DOHH2 (cell line): Measurements from ENCODE around the gene BICC1.

Experiments
- H3F3A ChIP-seq: fragments of 200-600 bp; sonication (generic), shearing (Covaris generic); 2 replicates; pipeline ENCODE4 v1.6.0; 2016; ENCODE audit warnings: antibody characterized with exemption, mild to moderate bottlenecking; ENCODE audit not compliant: control insufficient read depth, insufficient read depth
- H3K27ac ChIP-seq: fragments of 200-600 bp; sonication (generic); 2 replicates; pipeline ENCODE4 v1.5.1; 2014; ENCODE audit warnings: low read depth, mild to moderate bottlenecking, low read length, moderate library complexity
- H3K27me3 ChIP-seq: fragments of 200-600 bp; sonication (generic); 2 replicates; pipeline ENCODE4 v1.6.1; 2014; ENCODE audit warnings: mild to moderate bottlenecking, low read length, mixed read lengths; ENCODE audit not compliant: control insufficient read depth
- H3K36me3 ChIP-seq: fragments of 200-600 bp; sonication (generic); 2 replicates; pipeline ENCODE4 v1.6.1; 2014; ENCODE audit warnings: mild to moderate bottlenecking, low read length, moderate library complexity, mixed read lengths; ENCODE audit not compliant: control insufficient read depth
- H3K4me1 ChIP-seq: fragments of 200-600 bp; sonication (generic); 2 replicates; pipeline ENCODE4 v1.6.1; 2014; ENCODE audit warnings: mild to moderate bottlenecking, low read length, mixed read lengths; ENCODE audit not compliant: control insufficient read depth
- H3K4me2 ChIP-seq: fragments of 200-600 bp; sonication (generic); 2 replicates; pipeline ENCODE4 v1.6.0; 2014; ENCODE audit warnings: mild to moderate bottlenecking, low read length, moderate library complexity
- H3K4me3 ChIP-seq: fragments of 200-600 bp; sonication (generic); 2 replicates; pipeline ENCODE4 v1.5.1; 2014; ENCODE audit warnings: mild to moderate bottlenecking, low read length, mixed read lengths
- H3K79me2 ChIP-seq: fragments of 200-600 bp; sonication (generic); 2 replicates; pipeline ENCODE4 v1.6.1; 2014; ENCODE audit warnings: mild to moderate bottlenecking, low read length, mixed read lengths; ENCODE audit not compliant: control insufficient read depth
- H3K9me2 ChIP-seq: fragments of 200-600 bp; sonication (generic); replicated peaks from 2 replicates; pipeline ENCODE4 v1.6.1; 2014; ENCODE audit warnings: mild to moderate bottlenecking, low read length, mixed read lengths; ENCODE audit not compliant: control insufficient read depth
- H3K9me3 ChIP-seq: fragments of 200-600 bp; sonication (generic); 2 replicates; pipeline ENCODE4 v1.6.1; 2014; ENCODE audit warnings: antibody characterized with exemption, low read length, mixed read lengths; ENCODE audit not compliant: control insufficient read depth, insufficient read depth
- H4K20me1 ChIP-seq: fragments of 200-600 bp; sonication (generic); 2 replicates; pipeline ENCODE4 v1.6.0; 2014; ENCODE audit warnings: low read depth, mild to moderate bottlenecking, antibody characterized with exemption, low read length, moderate library complexity; ENCODE audit not compliant: control insufficient read depth, insufficient read depth
- CTCF ChIP-seq: fragments of 200-600 bp; sonication (generic); IDR thresholded peaks from one replicate; pipeline ENCODE4 v1.5.1; 2014; ENCODE audit warnings: antibody characterized with exemption, mild to moderate bottlenecking, low read depth, low read length; ENCODE audit not compliant: poor library complexity, severe bottlenecking
- EZH2phosphoT487 ChIP-seq: fragments of 200-600 bp; sonication (generic); IDR thresholded peaks from 2 replicates; pipeline ENCODE4 v1.6.1; 2017; ENCODE audit warnings: borderline replicate concordance, mild to moderate bottlenecking, antibody characterized with exemption, low read length, moderate library complexity, mixed read lengths

Gene BICC1

DNA sequence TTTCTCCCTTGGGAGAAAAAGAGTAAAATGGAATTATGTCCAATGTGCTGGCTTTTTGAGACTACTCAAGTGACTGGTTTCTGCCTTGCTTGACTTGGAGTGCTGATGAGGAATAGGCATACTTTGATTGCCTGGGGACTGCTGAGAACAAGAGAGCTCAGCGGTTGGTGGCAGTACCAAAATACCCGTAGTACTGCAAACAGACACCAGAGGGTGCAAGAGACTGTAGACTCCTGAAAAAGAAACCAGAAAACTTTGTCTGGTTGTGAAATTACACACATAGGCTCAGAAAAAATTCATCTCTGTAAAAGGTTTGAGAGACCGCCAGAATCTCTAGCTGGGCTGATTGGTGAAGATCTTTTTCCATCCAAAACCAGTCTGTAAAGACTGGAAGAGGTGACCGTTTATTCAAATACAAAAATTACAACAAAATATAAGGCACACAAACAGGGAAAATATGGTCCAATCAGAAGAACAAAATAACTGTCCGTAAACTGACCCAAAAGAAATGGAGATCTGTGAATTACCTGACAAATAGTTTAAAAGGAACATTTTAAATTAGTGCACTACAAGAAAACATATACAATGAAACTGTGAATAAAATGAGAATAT lies 18.5 kb downstream of the BICC1 start:
- no peaks in the 10 kb centered on the region for H3K4me1 ChIP-seq
- H4K20me1 ChIP-seq = no peaks in the 10 kb centered on the region
- no peaks in the 10 kb centered on the region for H3F3A ChIP-seq
- no peaks in the 10 kb centered on the region for H3K36me3 ChIP-seq
- H3K4me3 ChIP-seq = no peak overlapping the region
- no peaks in the 10 kb centered on the region for H3K27me3 ChIP-seq
- H3K79me2 ChIP-seq = no peaks in the 10 kb centered on the region
- H3K9me3 ChIP-seq = no peaks in the 10 kb centered on the region
- TF ChIP-seq EZH2phosphoT487 = no peak
- peak; percentile 82 for TF ChIP-seq CTCF
- H3K4me2 ChIP-seq = no peak overlapping the region; the same call in 1 of the 2 replicates
- no peaks in the 10 kb centered on the region for H3K9me2 ChIP-seq
- no peak overlapping the region for H3K27ac ChIP-seq

DNA sequence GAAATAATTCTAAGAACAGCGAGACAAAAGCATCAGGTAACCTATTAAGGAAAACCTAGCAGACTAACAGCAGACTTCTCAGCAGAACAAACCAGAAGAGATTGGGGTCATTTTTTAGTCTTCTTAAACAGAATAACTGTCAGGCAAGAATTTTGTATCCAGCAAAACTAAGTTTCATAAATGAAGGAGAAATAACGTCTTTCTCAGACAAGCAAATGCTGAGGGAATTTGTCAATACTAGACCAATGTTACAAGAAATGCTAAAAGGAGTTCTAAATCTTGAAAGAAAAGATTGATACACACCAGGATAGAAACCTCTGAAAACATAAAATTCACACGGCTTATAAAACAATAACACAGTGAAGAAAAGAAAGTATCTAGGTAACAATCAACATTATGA lies 22.6 kb downstream of the BICC1 start:
- H3K27ac ChIP-seq = no peak overlapping the region
- no peaks in the 10 kb centered on the region for H3K79me2 ChIP-seq
- H3K9me3 ChIP-seq = no peaks in the 10 kb centered on the region
- H3K4me3 ChIP-seq = no peak overlapping the region
- TF ChIP-seq EZH2phosphoT487 (no peak), CTCF (no peak)
- no peaks in the 10 kb centered on the region for H3F3A ChIP-seq
- no peaks in the 10 kb centered on the region for H3K4me1 ChIP-seq
- no peak overlapping the region for H3K4me2 ChIP-seq
- no peaks in the 10 kb centered on the region for H3K9me2 ChIP-seq
- H4K20me1 ChIP-seq = no peaks in the 10 kb centered on the region
- no peaks in the 10 kb centered on the region for H3K36me3 ChIP-seq
- no peaks in the 10 kb centered on the region for H3K27me3 ChIP-seq

- H3F3A ChIP-seq = no peaks in the 10 kb centered on the region
- no peaks in the 10 kb centered on the region for H4K20me1 ChIP-seq
- no peaks in the 10 kb centered on the region for H3K27me3 ChIP-seq
- no peak overlapping the region for H3K27ac ChIP-seq
- H3K79me2 ChIP-seq = no peaks in the 10 kb centered on the region
- no peaks in the 10 kb centered on the region for H3K36me3 ChIP-seq
- TF ChIP-seq EZH2phosphoT487 = no peak
- no peak for TF ChIP-seq CTCF
- no peak overlapping the region for H3K4me3 ChIP-seq
- H3K9me3 ChIP-seq = no peaks in the 10 kb centered on the region
- no peaks in the 10 kb centered on the region for H3K4me1 ChIP-seq
- H3K4me2 ChIP-seq = no peak overlapping the region
- no peaks in the 10 kb centered on the region for H3K9me2 ChIP-seq
Measured at GRCh38 chr10:58543141-58543540, 30.5 kb downstream of the BICC1 start.
